ENCODE measurements around the gene PACS2. TPM values are rescaled to one million over a fixed set of nuclear protein-coding genes. Genes with fewer than 3 reads are reported as not detected.
"Not testable (repeated sequence)": the region's sequence is repeated elsewhere in the genome, so short reads cannot be mapped to it uniquely, and the experiment has no call there.

The PACS2 gene
- polyA plus RNA-seq, 3 donors: 40.6 to 82.1 (median 56.0) TPM

- no peak overlapping the region for H3K27ac ChIP-seq (ENCODE audit: low read depth, low read length)
- 66 to 87% (median 83%) methylated on average over 32 to 34 of the region's 34 CpGs for WGBS, 3 donors
Observed at GRCh38 chr14:105326891-105327694, 12.5 kb downstream of the PACS2 start.

DNA sequence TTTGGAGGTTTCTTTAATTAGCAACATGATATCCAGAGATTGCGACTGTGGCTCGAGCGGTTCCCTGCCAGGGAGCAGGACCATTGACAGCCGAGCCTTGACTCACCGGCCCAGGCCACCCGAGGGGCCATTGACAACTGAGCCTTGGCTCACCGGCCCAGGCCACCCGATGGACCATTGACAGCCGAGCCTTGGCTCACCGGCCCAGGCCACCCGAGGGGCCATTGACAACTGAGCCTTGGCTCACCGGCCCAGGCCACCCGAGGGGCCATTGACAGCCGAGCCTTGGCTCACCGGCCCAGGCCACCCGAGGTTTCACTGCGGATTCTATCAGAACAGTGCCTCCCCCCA lies 13.1 kb downstream of the PACS2 start:
- 69 to 84% (median 78%) methylated on average over 17 of the region's 17 CpGs for WGBS, 3 donors
- not testable (repeated sequence) for H3K27ac ChIP-seq (ENCODE audit: low read depth, low read length)

- 83 to 86% (median 86%) methylated on average over 12 of the region's 12 CpGs for WGBS, 3 donors
- H3K27ac ChIP-seq (ENCODE audit: low read depth, low read length): no peak overlapping the region
Observed at GRCh38 chr14:105328070-105328677, 13.6 kb downstream of the PACS2 start.

DNA sequence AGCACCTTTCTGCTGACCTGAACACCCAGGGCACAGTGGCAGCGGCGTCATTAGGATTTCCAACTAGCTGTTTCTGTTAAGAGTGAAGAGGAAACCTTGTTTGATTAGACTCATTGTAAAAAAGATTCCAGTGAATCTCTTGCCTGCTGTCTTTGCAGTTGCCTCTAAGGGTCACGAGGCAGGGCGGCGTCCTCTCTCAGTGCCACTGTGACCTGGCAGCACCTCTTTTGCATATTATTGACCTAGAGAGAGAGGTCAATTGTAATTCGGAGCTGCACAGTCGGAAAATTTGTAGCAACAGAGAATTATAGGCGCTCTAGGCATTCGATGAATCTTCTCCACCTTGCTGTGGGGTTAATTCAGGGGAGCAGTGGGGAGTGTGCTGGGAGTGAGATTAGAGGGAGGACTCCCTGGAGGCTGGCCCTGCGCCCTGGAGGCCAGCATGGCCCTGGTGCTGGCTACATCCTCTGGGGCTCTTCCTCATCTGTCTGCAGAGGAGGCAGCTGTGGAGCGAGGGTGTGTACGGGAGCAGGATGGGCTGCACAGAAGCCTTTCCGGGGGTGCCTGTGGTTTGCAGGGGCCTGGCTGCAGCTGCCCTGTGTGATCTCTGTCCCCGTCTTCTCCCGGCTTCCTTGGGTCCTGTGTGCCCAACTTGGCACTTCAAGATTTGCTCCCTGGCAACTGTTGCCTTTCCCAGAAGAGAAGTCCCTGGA lies 14.3 kb downstream of the PACS2 start:
- 65 to 71% (median 69%) methylated on average over 15 of the region's 15 CpGs for WGBS, 3 donors

DNA sequence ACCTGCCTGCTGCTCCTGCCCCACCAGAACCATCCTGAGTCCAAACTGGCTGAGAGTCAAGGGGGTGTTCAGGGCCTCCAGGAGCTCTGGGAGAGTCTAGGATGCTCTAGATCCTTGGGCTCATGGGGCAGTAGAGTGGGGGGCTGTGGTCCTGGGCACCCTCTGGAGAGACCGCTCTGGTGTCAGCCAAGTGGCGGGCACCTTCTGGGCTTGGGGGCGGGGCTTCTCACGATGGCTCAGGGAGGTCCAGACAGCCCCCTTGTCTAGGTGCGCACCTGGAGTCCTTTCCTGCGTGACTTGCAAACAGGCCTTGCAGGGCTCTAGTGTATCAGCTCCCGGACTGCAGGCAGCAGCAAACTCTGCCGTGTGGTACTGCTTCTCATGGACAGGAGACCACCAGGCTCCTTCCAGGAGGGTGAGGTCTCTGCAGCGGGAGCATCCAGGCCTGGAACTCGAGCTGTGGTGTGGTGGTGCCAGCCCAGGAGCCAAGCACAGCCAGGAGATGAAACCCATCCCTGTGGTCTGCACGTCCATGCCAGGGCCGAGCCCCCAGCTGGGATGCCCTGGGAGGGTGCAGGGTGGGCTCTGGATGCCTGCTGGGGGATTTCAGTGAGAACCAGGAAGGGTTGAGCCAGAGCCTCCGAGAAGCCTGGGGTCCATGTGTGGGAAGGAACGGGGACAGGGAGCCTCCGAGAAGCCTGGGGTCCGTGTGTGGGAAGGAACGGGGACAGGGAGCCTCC lies 15.0 kb downstream of the PACS2 start:
- 89 to 94% (median 91%) methylated on average over 17 of the region's 17 CpGs for WGBS, 3 donors
- H3K27ac ChIP-seq (ENCODE audit: low read depth, low read length): no peak overlapping the region

More for the DNA sequence above, 14.3 kb downstream of the PACS2 start:
- H3K27ac ChIP-seq (ENCODE audit: low read depth, low read length): no peak overlapping the region

DNA sequence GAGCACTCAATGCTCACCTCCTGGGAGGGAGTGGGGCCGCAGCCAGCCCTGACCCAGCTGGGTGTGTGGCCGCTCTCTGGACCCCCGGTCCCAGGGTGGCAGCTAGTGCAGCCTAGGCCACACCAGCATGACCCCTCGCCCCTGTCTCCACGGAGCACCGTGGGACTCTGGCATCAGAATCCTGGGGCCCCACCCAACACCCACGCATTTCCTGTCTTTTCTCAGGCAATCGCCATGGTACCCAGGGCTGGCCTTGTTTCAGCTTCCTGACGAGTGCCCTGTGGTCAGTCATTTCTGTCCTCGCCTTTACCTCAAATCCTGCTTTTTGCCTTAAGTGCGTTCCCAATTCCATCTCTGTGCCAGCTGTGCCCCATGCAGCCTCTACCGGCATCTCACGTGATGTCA lies 15.9 kb downstream of the PACS2 start:
- 48 to 61% (median 49%) methylated on average over 13 of the region's 13 CpGs for WGBS, 3 donors
- H3K27ac ChIP-seq (ENCODE audit: low read depth, low read length): no peak overlapping the region

- no peak overlapping the region for H3K27ac ChIP-seq (ENCODE audit: low read depth, low read length)
- 62 to 86% (median 64%) methylated on average over 8 of the region's 8 CpGs for WGBS, 3 donors
Observed at GRCh38 chr14:105331575-105332349, 17.2 kb downstream of the PACS2 start.

- 61 to 85% (median 67%) methylated on average over 11 of the region's 11 CpGs for WGBS, 3 donors
- H3K27ac ChIP-seq (ENCODE audit: low read depth, low read length): no peak overlapping the region
Observed at GRCh38 chr14:105332350-105332874, 17.9 kb downstream of the PACS2 start.

GRCh38 chr14:105333020-105333490 lies 18.5 kb downstream of the PACS2 start:
- 81 to 83% (median 83%) methylated on average over 15 of the region's 15 CpGs for WGBS, 3 donors
- H3K27ac ChIP-seq (ENCODE audit: low read depth, low read length): no peak overlapping the region

DNA sequence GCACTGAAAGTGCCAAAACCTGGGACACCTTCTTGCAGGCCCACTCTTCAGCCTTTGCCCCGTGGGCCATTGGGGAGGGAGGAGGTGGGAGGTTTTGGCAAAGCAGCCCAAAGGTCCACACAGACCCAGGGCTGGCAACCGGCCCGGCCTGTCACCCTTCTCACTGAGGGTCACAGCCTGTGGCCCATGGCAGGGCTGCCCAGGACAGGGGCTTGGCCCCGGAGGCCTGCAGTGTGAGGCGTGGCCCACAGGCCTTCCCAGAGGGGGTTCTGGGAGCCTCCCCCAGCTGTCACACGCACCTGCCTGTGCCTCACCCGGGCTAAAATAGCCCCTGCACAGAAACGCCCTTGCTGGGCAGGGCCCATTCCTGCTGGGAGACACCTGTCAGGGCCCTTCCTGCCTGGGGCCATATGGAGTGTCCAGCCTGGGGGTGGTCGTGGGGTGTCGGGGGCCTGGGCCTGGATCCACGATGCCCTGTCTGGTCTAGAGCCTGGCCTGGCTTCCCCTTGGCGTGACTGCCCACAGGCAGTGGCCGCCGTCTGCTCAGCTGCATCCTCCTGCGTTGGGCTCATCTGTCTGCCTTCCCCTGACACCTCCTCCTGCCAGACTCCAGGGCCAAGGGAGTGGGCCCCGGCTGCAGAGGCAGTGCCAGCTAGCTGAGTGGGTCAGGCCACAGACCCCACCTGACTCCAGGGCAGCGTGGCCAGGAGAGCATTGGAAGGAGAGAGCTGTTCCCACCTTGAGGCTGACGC lies 19.2 kb downstream of the PACS2 start:
- no peak overlapping the region for H3K27ac ChIP-seq (ENCODE audit: low read depth, low read length)
- WGBS, 3 donors: 59 to 77% (median 77%) methylated on average over 18 of the region's 18 CpGs

DNA sequence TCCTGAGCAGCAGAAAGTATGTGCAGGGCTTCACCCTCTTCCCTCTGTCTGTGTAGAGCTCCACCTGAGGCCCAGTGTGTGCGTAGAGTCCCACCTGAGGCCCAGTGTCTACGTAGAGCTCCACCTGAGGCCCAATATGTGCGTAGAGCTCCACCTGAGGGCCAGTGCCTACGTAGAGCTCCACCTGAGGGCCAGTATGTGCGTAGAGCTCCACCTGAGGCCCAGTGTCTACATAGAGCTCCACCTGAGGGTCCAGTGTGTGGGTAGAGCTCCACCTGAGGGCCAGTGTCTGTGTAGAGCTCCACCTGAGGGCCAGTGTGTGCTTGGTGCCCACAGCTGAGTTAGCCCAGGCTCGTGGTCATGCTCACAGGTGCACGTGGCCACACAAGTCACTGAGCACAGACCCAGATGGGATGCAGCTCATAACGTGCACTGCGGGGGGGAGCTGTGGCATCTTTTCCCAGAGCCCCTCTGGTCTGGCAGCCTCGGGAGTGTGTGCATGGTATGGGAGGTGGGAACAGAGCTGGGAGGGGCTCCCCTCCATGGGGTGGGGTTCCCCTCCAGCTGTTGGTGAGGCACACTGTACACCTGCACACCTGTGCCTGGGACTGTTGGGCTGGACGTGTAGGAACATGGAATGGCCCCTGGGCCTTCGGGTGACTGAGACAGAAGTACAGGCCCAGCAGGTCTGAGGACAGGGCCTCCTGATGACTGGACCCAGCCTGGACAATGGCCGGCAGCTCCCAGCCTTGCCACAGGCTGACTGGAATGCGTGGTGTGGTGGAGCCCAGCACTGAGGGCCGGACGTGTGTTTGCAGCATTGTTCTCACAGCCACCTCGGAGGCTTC lies 20.1 kb downstream of the PACS2 start:
- 86 to 94% (median 91%) methylated on average over 17 of the region's 17 CpGs for WGBS, 3 donors
- H3K27ac ChIP-seq (ENCODE audit: low read depth, low read length): no peak overlapping the region

GRCh38 chr14:105335231-105335542 lies 20.6 kb downstream of the PACS2 start:
- not testable (repeated sequence) for H3K27ac ChIP-seq (ENCODE audit: low read depth, low read length)
- 97 to 98% (median 98%) methylated on average over 21 to 22 of the region's 22 CpGs for WGBS, 3 donors

DNA sequence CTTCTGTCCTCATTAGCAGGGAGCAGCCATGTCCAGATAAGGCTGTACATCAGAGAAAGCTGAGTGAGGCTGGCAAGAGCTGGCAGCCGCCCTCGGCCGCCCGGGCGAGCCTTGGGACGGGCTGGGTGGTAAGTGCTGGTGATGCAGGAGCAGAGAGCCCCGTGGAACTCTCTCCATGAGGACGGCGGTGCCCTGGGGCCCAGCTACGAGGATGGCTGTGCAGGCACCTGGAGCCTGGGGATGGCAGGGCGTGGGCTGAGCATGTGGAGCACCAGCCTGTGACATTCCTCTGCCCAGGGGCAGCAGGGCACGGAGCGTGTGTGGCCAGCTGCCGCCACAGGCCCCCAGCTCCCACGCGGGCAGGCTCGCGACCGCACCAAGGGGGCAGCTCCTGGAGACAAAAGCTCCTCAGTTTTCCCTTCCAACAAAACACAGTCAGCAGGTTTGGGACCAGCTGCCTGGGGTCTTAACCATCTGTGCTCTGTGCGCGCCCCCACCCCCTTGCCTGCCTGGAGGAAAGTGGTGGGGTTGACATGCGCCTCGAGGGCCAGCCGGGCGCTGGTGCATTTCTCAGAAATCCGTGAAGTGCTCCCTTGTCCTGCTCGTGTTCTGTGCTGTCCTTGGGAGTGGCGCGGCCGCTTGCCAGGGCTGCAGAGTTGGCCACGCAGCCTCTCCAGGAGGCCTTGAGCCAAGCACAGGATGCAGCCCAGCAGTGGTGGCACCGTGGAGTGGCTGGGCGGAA lies 21.4 kb downstream of the PACS2 start:
- 69 to 92% (median 88%) methylated on average over 33 of the region's 33 CpGs for WGBS, 3 donors
- no peak overlapping the region for H3K27ac ChIP-seq (ENCODE audit: low read depth, low read length)

- no peak overlapping the region for H3K27ac ChIP-seq (ENCODE audit: low read depth, low read length)
- WGBS, 3 donors: 88 to 94% (median 92%) methylated on average over 26 of the region's 26 CpGs
Observed at GRCh38 chr14:105336477-105337287, 22.1 kb downstream of the PACS2 start.

DNA sequence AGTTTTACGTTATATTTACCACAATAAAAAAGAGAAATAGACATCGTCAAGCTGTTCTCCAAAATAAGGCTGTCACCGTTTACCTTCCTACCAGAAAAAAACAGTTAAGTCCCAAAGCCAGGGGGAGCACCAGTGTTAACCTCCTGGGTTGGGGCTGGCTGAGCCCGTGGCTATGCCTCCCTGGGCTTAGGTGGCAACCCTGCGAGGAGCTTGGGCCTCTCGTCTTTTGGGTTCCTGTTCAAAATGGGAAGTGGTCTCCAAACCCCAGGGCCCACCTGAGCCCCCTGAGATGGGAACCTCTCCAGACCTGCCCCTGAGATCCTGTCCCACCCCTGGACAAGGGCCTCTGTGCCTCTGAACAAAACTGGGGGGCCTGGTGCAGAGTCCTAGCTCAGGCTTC lies 22.9 kb downstream of the PACS2 start:
- WGBS, 3 donors: 69 to 88% (median 73%) methylated on average over 6 of the region's 6 CpGs
- no peak overlapping the region for H3K27ac ChIP-seq (ENCODE audit: low read depth, low read length)
